Loucy (cell line): ENCODE results near the gene PRDM12.

Experiments used
- EZH2phosphoT487 ChIP-seq: fragments of 200-600 bp; IDR thresholded peaks from 2 replicates; pipeline ENCODE4 v1.6.1; 2018; ENCODE audit warnings: antibody characterized with exemption, mild to moderate bottlenecking, moderate library complexity, borderline replicate concordance
- TF ChIP-seq, protein P1 (sequence below): fragments of 200-600 bp; sonication (generic); conservative IDR thresholded peaks from 2 replicates; pipeline ENCODE4 v1.5.1; 2014; ENCODE audit warnings: mild to moderate bottlenecking, antibody characterized with exemption, low read length

- TF ChIP-seq, protein P1, sequence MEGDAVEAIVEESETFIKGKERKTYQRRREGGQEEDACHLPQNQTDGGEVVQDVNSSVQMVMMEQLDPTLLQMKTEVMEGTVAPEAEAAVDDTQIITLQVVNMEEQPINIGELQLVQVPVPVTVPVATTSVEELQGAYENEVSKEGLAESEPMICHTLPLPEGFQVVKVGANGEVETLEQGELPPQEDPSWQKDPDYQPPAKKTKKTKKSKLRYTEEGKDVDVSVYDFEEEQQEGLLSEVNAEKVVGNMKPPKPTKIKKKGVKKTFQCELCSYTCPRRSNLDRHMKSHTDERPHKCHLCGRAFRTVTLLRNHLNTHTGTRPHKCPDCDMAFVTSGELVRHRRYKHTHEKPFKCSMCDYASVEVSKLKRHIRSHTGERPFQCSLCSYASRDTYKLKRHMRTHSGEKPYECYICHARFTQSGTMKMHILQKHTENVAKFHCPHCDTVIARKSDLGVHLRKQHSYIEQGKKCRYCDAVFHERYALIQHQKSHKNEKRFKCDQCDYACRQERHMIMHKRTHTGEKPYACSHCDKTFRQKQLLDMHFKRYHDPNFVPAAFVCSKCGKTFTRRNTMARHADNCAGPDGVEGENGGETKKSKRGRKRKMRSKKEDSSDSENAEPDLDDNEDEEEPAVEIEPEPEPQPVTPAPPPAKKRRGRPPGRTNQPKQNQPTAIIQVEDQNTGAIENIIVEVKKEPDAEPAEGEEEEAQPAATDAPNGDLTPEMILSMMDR: no peak
- no peak for TF ChIP-seq EZH2phosphoT487
Measured at GRCh38 chr9:130698514-130698913, 34.1 kb downstream of the PRDM12 start.
